Upper lobe of left lung (tissue), 4 donors: Measurements from ENCODE around the gene B4GALT1.

Experiments
- CTCF ChIP-seq, 6 experiments: fragments of 450-650 bp in 4 of 6; fragments of 200-600 bp in 2 of 6; sonication (generic) in 2 of 6; IDR thresholded peaks; one replicate each; pipeline ENCODE4 v1.5.1; 2016 to 2019; ENCODE audit warnings: antibody characterized with exemption in 6 of 6
- POLR2A ChIP-seq, 4 donors: fragments of 450-650 bp; IDR thresholded peaks; one replicate each; pipeline ENCODE4 v1.5.1; 2016 to 2017; ENCODE audit warnings: antibody characterized with exemption in 4 of 4, mild to moderate bottlenecking in 2 of 4

- TF ChIP-seq CTCF (IDR thresholded peaks at IDR 0.05): no peak
- no peak for TF ChIP-seq POLR2A (IDR thresholded peaks at IDR 0.05)
Observed at GRCh38 chr9:33105504-33105903, 61.6 kb downstream of the B4GALT1 start.
